Right forelimb (tissue), 1 donor: Measurements from ENCODE around the gene BRD3.

ENCODE experiments used
- DNase-seq: peaks from one replicate; pipeline ENCODE4 v3.0.0-alpha.2; 2018

BRD3 gene

DNA sequence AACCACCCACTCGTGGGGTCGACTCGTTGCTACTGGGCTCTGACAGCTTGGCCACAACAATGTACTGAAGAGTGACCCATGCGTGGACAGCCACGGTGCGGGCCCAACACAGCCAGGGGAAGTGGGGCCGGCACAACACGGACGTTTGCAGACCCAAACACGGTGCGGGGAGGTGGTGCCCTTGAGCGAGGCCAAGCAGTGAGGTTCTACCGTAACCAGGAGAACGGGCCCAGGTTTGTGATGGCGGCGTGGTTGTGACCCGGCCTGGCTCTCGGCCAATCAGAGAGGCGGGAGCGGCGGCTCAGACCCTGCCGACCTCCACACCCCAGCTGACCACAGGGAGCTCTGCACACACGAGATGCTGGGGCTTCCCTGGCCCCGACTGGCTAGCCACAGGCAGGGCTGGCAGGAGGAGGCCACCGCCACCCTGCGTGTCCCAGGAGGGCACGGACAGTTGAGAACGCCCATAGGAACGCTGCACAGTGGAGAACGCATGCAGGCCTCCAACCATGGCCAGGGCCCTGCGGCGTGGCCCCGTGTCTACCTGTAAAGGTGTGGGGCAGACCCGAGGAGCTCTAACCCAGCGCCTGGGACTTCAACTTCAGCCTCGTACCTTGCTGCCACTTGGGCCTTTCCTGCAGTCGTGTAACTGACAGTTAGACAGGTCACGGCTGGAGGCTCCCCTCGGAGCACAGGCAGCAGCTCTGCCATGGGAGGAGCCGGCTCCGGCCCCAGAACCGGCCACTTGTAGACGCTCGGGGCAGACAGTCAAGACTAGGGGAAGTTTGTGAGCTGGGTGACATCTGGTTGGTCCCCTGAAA, 13.7 kb downstream of the BRD3 start:
- DNase-seq, result peak; percentile 39

DNA sequence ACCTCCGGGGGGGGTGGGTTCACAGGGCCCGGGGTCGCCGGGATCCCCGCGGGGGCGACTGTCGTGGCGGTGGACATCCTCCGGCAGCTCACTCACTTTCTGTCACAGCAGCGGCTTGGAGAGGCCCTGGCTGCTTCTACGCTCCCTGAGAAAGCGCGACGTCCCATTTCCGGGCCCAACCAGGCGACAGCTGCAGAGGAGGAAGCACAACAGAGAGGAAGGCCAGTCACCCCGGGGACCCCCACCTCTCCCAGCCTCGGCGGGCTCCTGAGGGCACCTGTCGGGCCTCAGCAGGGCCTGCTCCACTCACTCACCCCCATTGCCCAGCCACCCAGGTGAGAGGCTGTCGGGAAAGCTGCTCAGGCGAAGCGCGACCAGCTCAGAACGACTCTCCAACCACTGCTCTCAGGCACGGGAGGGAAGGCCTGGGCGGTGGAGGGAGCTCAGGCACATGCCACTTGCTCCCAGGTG, 14.4 kb downstream of the BRD3 start:
- peak; percentile 44 for DNase-seq

DNA sequence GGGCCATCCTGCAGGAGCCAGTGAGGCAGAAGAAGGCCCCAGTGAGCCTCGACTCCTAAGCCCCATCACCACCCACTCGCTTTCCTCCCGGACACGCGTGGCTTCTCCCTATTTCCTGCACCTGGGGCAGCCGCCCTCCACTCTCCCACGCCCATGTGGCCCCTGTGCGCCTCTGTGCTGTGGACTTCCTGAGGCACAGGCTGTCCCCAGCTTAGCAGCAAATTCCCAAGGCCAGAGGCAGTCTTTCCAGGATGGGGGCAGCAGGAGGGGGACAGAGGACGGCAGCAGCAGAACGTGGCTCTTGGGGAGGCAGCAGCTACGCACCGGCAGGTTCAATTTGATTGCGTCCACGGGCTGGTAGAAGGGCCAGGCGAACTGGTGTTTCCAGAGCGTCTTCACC, 14.9 kb downstream of the BRD3 start:
- DNase-seq, result peak; percentile 0

DNA sequence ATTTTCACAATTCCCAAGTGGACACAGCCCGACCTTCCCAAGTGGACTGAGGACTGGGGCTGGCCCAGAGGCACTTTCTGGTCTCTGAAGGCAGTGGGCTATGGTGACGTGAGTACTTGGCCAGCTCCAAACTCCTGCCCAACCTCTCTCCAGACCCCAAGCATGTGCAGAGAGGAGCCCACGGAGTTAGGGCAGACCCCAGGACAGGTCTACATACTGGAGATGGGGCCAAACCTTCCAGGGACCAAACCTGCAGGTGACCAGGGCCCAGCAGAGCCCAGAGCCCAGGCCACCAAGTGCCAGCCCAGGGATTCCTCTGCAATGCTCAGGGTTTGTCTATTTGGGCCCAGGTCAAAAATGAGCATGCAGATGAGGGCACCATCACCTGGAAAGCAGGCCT, 15.3 kb downstream of the BRD3 start:
- DNase-seq, result no peak

DNA sequence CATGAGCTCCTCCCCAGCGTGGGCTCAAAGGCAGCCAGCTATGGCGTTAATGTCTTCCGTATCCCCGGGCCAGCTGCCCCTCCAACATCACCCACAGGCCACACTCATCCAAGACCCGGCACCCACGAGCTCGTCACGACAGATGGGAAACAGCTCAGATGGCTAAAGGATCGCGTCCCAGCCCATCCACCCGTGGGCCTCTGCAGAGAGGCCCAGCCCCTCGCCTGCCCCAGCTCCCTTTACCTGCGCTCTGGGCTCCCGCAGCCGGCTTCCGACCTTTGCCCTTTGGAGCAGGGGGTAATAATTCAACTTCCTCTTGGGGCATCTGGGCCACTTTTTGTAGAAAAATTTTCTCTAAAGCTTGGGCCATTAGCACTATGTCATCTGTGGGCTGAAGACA, 16.5 kb downstream of the BRD3 start:
- DNase-seq, result no peak

DNA sequence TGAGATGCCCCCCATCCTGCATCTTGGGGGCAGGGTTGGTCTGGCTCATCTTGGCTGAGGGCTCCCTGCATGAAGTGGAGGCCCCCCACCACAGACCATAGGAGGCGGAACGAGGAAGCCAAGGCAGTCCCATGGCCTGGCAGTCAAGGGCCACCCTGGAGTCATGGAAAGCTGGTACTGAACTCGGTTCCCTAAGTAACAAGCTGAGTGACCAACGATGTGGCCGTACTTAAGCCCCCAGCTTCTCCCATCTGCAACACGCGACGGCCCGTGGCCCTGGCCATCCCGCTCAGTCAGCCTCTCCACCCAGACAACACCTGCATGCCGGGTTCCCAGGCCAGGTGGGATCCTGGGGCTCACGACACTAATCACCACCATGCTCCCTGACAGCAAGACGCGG, 17.1 kb downstream of the BRD3 start:
- no peak for DNase-seq

DNA sequence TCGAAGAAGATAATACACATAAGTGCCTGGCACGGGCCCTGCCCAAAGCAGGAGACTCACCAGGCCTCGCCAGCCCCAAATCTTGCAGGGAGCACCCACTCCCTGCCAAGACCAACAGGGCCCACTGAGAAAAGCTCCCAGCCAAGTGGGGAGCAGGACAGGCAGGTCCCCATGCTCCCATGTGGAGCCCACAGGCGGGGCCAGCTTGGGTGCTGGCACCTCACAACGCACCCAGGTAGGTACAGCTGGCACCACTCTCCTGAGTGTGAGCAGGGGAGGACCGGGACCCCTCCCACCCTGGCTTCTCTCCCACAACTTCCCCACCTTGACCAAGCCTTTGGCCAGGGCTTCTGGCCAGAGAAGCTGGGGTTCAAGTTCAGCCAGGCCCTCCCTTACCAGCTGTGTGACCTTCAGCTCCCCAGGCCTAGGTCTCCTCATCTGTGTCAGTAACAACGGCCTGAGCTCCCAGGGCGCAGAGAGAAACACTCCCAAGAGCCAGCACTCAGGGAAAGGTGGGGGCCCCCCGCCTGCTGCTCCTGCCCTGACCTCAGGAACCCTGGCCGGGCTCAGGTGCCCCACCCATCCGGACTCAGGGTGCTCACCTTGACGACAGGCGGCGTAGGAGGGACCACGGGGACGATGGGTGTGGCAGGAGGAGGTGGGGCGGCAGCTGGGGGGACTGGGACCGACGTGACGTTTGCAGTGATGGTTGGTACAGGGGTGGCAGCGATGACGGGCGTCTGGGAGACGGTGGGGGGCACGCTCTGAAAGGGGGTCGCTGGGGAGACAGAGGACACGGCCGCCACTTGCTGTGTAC, 17.8 kb downstream of the BRD3 start:
- DNase-seq, result no peak

DNA sequence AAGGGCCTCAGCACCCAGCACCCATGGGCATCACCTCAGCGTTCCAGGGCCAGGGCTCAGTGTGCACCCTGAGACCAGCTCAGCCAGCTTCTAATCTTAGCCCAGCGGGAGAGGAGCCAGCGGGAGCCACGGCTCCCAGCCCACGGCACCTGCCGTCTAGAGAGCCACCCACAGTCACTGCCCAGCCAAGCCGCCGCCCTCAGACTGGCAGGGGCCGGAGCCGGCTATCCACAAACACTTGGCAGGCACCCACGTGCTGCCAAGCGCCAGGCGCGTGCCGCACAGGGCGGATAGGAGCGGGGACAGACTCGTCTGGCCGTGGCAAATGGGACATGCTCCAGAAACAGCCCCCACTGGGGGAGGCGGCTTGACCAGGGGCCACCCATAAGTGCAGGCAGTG, 18.6 kb downstream of the BRD3 start:
- no peak for DNase-seq

DNA sequence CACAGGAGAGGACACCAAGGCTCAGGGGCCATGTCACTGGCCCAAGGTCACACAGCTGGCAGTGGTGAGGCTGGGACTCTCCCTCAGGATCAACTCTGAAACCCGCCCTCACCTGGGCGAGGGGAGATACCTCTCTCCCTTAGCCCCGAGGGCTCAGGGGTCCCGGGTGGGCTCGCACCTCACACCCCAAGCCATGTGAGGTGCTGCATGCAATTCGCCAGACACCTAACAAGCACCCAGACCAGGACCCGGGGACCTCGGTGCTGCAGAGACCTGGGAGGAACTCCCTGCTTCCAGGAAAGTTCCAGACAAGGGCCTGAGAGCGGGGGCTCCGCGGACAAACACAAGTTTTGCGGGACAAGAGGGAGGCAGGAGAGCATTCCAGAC, 19.3 kb downstream of the BRD3 start:
- DNase-seq, result no peak

DNA sequence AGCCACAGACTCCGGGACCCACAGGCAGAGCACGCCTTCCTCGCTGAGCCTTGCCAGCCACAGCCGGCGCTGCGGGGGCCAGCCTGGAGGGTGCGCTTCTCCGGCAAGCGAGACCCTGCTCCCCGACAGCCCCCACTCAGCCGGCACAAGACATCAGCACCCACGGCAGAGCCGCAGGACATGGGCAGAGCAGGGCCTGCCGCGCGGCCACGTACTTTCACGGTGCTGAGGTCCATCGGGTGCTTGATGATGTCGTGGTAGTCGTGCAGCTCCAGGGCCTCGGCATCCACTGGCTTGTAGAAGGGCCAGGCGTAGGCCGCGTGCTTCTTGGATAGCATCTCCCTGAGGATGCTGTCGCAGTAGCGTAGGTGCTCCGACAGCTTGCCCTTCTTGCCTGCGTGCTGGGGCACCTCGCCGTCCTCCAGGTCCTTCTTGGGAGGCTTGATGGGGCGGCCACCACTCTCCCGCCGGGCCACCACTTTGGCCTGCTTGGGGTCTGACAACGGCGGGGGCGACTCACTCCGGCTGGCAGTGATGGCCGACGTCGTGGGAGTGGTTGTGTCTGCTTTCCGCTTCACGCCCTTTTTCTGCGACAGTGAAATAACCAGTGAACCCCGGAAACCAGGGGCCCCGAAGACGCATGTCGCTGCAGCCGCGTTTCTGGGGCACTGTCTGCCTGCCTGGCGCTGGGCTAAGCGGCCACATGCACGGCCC, 19.8 kb downstream of the BRD3 start:
- no peak for DNase-seq

DNA sequence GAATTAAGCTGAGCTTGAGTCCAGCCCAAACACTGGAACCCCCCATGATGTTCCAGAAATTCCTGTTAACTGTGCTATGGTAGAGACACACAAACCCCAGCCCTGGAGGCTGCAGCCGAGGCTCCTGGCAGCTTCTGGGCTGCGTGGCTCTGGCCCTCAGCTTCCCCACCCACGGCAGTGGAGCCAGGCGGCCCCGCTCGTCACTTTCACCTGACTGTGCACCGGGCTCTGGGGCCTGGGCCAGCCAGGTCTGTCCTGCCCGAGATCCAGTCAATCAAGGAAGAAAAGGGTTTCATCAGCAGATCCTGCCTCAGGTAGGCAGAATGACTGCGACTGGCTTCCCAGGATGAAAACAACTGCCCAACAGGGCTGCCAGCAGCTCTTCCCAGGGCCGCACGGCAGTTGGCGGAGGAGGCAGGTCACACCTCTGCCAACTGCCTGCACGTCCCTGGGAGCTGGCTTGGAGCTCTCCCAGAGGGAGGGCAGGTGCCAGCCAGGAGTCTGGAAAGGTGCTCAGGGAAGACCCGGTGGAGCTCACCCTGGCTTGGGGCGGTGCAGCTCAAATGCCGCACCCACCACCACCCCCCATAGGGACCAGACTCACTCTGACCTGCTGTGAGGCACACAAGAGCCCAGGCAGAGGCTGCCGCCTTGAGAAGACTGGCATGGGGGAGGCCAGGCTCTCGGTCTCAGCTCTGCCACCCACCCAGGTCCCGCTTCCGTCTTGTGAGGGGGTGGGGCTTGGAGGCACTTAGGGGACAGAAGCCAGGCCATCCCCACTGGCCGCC, 20.7 kb downstream of the BRD3 start:
- no peak for DNase-seq

DNA sequence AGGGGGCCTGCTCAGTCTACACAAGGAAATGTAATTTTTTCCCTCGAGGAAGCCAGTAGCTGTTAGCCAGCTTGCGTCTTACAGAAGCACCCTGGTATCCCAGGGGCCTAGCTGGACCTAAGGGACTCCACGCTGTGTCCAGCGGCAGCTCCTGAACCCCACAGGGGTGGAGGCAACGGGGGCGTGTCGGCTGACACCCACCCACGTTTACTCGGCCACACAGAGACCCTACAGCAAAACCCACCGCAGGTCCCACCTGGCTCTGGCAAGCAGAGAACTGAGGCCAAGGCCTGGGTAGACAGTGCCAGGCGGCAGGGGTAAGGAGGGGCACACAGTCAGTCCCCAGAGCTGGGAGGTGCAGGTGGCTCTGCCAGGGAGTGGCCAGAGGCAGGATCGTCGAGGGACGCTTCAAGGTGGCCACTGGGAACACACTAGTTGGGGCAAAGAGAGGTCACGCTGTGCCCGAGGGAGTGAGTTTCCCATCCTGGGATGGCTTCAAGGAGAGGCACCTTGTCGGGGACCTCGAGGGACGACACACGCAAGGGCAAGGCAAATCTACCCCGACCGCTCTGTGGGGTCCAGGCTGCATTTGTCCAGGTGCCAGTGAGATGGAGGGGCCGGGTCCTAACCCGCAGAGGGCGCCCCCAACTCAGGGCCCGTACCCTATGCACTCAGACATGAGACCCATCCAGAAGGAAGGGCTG, 21.8 kb downstream of the BRD3 start:
- no peak for DNase-seq

DNA sequence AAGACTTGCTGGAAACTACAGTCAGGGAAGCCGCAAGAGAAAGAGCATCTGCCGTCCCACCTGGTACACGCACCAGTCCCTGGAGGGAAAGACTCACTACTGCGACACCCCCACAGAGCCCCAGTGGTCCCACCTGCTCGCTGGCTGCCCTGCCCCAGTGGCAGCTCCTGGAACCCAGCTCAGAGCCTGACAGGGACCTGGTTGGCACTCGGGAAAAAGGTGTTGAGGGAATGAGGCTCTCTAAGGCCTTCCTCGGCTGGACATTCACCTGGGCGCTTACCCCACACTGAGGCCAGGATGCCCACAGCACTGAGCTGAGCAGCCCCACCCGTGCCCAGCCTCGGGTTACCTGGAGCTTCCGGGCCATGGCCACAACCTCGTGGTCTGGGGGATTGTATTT, 22.9 kb downstream of the BRD3 start:
- no peak for DNase-seq

DNA sequence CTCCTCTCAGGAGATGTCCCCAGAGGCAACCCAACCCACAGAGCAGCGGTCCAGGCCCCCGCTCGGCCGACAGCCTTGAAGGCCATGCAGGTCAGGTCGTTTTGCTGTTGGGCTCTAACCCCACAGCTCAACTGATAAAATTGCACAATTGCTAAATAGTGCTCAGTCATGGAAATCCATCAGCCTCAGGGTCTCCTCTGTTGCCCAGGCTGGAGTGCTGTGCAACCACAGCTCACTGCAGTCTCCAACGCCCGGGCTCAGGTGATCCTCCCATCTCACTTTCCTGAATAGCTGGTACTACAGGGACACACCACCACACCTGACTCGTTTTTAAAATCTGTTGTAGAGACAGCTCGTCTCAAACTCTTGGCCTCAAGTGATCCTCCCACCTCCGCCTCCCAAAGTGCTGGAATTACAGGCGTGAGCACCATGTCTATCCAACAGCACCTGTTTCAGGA, 24.3 kb downstream of the BRD3 start:
- DNase-seq, result no peak

DNA sequence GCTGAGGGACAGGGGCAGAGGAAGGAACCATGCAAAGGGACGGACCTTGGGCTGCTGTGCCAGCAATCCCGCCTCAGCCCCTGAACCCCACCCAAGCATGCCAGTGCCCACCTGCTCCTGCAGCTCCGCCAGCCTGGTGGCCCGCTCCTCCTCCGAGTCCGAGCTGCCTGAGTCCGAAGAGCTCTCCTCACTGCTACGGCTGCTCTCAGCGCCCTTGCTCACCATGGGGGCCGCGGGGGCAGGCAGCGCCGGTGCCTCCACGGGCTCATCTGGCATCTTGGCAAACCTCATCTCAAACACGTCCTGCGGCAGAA, 26.2 kb downstream of the BRD3 start:
- no peak for DNase-seq

DNA sequence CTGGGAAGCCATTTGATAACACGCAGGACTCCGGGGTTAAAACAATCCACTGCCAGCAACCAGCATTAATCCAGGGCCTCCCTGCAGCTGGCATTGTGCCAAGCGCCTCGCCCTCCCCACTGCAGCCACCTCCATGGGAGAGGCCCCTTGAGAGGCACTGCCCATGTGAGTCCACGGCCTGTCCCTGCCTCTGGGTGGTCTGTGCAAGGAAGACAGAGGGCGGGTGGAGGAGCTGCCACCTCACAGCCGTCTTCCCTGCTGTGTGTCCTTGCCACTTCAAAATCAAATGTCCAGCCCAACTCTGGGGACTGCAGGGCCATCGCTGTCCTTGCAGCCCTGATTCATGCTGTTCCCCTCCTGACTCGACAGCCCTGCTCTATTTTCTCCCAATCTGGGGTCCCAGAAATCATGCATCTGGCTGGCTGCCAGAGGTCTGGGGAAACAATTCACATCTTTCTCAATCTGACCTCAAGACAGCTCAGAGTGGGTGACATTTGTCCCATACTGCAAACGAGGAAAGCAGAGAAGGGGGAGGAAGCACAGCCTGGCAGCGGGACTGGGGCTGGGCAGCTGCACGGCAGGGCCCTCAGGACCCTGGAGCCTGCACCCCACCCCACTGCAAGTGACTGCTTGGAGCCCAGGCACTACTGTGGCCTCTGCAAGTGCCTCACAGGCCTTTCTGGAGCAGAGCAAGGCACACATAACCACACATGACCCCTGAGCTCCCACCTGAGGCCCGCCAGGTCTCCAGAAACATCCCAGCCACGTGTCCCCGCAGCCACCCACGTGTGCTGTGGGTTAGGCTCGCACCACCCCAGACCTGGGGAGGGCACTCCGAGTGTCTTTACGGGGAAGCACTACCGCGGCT, 26.8 kb downstream of the BRD3 start:
- no peak for DNase-seq

DNA sequence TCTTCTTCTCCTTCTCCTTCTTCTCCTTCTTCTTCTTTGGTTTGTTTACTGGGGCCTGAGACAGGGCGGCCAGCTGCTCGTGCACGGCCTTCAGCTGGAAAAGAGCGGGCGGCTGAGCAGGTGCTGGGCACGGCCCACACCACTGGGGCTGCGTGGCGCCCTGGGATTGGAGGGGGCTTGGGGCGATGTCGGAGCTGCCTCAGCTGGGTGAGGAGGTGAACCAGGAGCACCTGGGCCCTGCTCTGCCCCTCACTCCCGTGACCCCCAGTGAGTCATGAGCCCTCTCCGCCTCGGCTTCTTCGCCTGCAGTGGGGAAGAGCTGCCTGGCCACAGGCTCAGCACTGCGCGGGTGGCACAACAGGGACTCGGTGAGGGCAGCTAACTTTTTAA, 27.7 kb downstream of the BRD3 start:
- DNase-seq, result no peak

DNA sequence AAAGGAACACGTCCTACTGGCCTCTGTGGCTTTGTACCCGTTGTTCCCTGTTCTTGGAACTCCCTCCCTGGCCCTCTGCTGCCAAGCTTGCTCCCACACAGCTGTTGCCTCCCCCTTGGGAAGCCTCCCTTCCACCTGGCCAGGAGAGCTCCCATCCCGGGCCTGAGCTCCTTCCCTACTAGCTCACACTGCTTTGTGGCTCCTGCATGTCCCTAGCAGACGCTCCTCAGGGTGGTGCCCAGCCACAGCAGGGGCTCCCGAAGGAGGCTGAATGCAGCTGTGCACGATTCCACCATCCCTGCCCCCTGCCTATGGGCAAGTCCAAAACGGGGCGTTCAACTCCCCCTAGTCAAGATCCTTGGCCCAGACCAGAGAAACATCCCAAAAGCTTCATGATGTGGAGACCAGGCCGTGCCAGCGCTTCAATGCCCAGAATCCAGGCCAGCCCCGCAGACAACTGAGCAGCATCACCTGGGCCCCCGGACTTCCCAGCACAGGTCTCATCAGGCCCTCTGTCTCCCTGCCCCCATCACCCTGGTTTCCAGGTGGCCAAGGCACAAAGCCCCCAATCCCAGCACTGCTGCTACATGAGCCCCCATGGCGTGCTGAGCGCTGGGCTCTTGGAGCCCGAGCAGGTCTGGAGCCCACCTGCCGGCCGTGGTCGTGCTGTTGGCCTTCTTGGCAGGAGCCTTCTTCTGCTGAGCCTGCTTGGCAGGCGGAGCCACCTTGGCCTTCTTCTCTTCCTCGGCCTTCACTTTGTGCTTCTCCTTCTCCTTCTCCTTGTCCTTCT, 28.2 kb downstream of the BRD3 start:
- no peak for DNase-seq

DNA sequence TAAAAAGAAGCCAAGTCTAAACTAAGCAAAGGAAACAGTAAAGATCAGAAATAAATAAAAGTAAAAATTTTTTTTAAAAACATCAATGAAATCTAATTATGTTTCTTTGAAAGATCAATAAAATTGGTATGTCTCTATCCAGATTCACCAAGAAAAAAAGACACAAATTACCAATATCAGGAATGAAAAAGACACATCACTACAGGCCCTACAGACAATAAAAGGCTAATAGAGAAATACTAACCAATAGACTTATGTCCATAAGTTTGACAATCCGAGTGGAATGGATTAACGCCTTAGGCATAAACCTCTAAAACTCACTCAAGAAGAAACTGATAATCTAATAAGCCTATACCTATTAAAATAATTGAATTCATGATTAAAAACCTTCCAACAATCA, 30.2 kb downstream of the BRD3 start:
- DNase-seq, result no peak

DNA sequence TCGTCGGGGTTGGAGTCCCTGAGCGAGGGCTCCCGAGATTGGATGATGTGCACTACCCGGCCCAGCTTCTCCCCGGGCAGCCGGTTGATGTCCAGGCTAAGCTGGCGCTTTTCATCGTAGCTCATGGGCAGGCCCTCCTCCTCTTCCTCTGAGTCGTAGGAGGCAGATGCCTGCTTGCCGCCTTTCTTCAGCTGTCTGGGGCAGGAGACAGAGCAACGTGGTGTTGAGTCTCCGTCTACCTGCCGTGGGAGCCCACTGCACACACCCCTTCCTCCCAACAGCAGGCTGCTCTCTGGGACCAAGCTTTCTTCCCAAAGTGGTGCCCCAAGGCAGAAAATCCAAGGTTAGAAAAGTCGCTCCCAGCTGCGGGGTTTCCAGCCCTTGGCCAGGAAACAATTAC, 31.7 kb downstream of the BRD3 start:
- no peak for DNase-seq
